ENCODE results near the gene AGTPBP1. TPM values are rescaled to one million over a fixed set of nuclear protein-coding genes. Genes with fewer than 3 reads are reported as not detected.
"Not testable (repeated sequence)": the region's sequence is repeated elsewhere in the genome, so short reads cannot be mapped to it uniquely, and the experiment has no call there.

Gene AGTPBP1
- total RNA-seq, 2 experiments from 2014 or later, result 28.9 to 31.1 TPM

- CTCF ChIA-PET, POLR2A ChIA-PET: not testable (repeated sequence)
These were observed 168.2 kb downstream of the AGTPBP1 start for GRCh38 chr9:85573546-85573945.

- CTCF ChIA-PET, POLR2A ChIA-PET: not testable (repeated sequence)
These were observed 168.8 kb downstream of the AGTPBP1 start for GRCh38 chr9:85572917-85573316.

GRCh38 chr9:85569988-85570387, 171.8 kb downstream of the AGTPBP1 start:
- ChIA-PET CTCF (no interaction called here), POLR2A (no interaction called here)

GRCh38 chr9:85559526-85559925, 182.2 kb downstream of the AGTPBP1 start:
- CTCF ChIA-PET, result no interaction called here
- POLR2A ChIA-PET, result no interaction called here

GRCh38 chr9:85554349-85554748, 187.4 kb downstream of the AGTPBP1 start:
- CTCF ChIA-PET, result no interaction called here
- POLR2A ChIA-PET, result no interaction called here

- POLR2A ChIA-PET, result no interaction called here
- CTCF ChIA-PET, result no interaction called here
These were observed 188.3 kb downstream of the AGTPBP1 start for GRCh38 chr9:85553475-85553874.

GRCh38 chr9:85547599-85547998, 194.2 kb downstream of the AGTPBP1 start:
- CTCF ChIA-PET, result no interaction called here
- POLR2A ChIA-PET, result no interaction called here

GRCh38 chr9:85543196-85543595, 198.6 kb downstream of the AGTPBP1 start:
- ChIA-PET POLR2A (no interaction called here), CTCF (no interaction called here)

GRCh38 chr9:85541876-85542275, 199.9 kb downstream of the AGTPBP1 start:
- ChIA-PET CTCF (no interaction called here), POLR2A (no interaction called here)

GRCh38 chr9:85536514-85536913, 205.2 kb downstream of the AGTPBP1 start:
- ChIA-PET POLR2A (no interaction called here), CTCF (no interaction called here)

GRCh38 chr9:85536076-85536475, 205.7 kb downstream of the AGTPBP1 start:
- ChIA-PET POLR2A (no interaction called here), CTCF (no interaction called here)

- ChIA-PET POLR2A (no interaction called here), CTCF (no interaction called here)
These were observed 207.4 kb downstream of the AGTPBP1 start for GRCh38 chr9:85534340-85534739.

GRCh38 chr9:85533538-85533937, 208.2 kb downstream of the AGTPBP1 start:
- ChIA-PET CTCF (no interaction called here), POLR2A (no interaction called here)

- POLR2A ChIA-PET, result no interaction called here
- CTCF ChIA-PET, result no interaction called here
These were observed 211.0 kb downstream of the AGTPBP1 start for GRCh38 chr9:85530721-85531120.

- CTCF ChIA-PET, result no interaction called here
These were observed 213.1 kb downstream of the AGTPBP1 start for GRCh38 chr9:85528607-85529006.

GRCh38 chr9:85528142-85528541, 213.6 kb downstream of the AGTPBP1 start:
- CTCF ChIA-PET, result no interaction called here
- POLR2A ChIA-PET, result no interaction called here

More at GRCh38 chr9:85528607-85529006, 213.1 kb downstream of the AGTPBP1 start:
- POLR2A ChIA-PET, result no interaction called here

- POLR2A ChIA-PET, result no interaction called here
- CTCF ChIA-PET, result no interaction called here
These were observed 214.3 kb downstream of the AGTPBP1 start for GRCh38 chr9:85527331-85528020.

- ChIA-PET POLR2A (no interaction called here), CTCF (no interaction called here)
These were observed 217.2 kb downstream of the AGTPBP1 start for GRCh38 chr9:85524531-85524930.

GRCh38 chr9:85523202-85523601, 218.6 kb downstream of the AGTPBP1 start:
- ChIA-PET CTCF (no interaction called here), POLR2A (no interaction called here)

- ChIA-PET CTCF (no interaction called here), POLR2A (no interaction called here)
These were observed 219.2 kb downstream of the AGTPBP1 start for GRCh38 chr9:85522459-85523092.

GRCh38 chr9:85521371-85522197, 220.2 kb downstream of the AGTPBP1 start:
- POLR2A ChIA-PET, result no interaction called here
- CTCF ChIA-PET, result no interaction called here

Data from activated CD8-positive, alpha-beta memory T cell treated with anti-CD3 and anti-CD28 coated beads for 36 hours (primary cell).